Astrocyte (in vitro differentiated cells and primary cell): ENCODE data around the gene TMEM52B. TPM values are rescaled to one million over a fixed set of nuclear protein-coding genes. Genes with fewer than 3 reads are reported as not detected.
"Not testable (repeated sequence)": the region's sequence is repeated elsewhere in the genome, so short reads cannot be mapped to it uniquely, and the experiment has no call there.

Source experiments
- DNase-seq: peaks from one replicate; pipeline ENCODE4 v3.0.0-alpha.2; 2010; ENCODE audit warnings: low read depth
- FAIRE-seq: peaks from 2 replicates; lab custom pipeline; 2011; peaks lifted over from hg19 to GRCh38; lab: Jason Lieb, UNC
- H2AFZ ChIP-seq: 2 replicates; pipeline ENCODE4 v1.6.0; 2012; ENCODE audit warnings: low read depth, low read length, inconsistent platforms
- H3K27ac ChIP-seq: 2 replicates; pipeline ENCODE4 v1.5.1; 2011; ENCODE audit warnings: low read depth, low read length, inconsistent platforms
- H3K27me3 ChIP-seq: 2 replicates; pipeline ENCODE4 v1.6.0; 2011; ENCODE audit warnings: low read length, inconsistent platforms; ENCODE audit not compliant: insufficient read depth
- H3K36me3 ChIP-seq: 2 replicates; pipeline ENCODE4 v1.5.1; 2011; ENCODE audit warnings: low read length, inconsistent platforms; ENCODE audit not compliant: insufficient read depth
- H3K4me1 ChIP-seq: 2 replicates; pipeline ENCODE4 v1.5.1; 2011; ENCODE audit warnings: low read length, inconsistent platforms; ENCODE audit not compliant: insufficient read depth
- H3K4me2 ChIP-seq: 2 replicates; pipeline ENCODE4 v1.6.0; 2012; ENCODE audit warnings: low read length, inconsistent platforms
- H3K4me3 ChIP-seq: 2 replicates; pipeline ENCODE4 v1.5.1; 2011; ENCODE audit warnings: low read depth, mild to moderate bottlenecking, low read length, inconsistent platforms; ENCODE audit not compliant: insufficient read depth
- H3K79me2 ChIP-seq: 2 replicates; pipeline ENCODE4 v1.6.0; 2012; ENCODE audit warnings: mild to moderate bottlenecking, low read length, inconsistent platforms; ENCODE audit not compliant: insufficient read depth
- H3K9ac ChIP-seq: 2 replicates; pipeline ENCODE4 v1.6.0; 2012; ENCODE audit warnings: mild to moderate bottlenecking, low read length, inconsistent platforms
- H3K9me3 ChIP-seq: 2 replicates; pipeline ENCODE4 v1.5.1; 2012; ENCODE audit warnings: low read depth, mild to moderate bottlenecking, low read length, inconsistent platforms; ENCODE audit not compliant: insufficient read depth
- H4K20me1 ChIP-seq: 2 replicates; pipeline ENCODE4 v1.6.0; 2012; ENCODE audit warnings: low read length, inconsistent platforms; ENCODE audit not compliant: insufficient read depth
- H3K27ac Mint-ChIP-seq: one replicate; pipeline ENCODE4 v1.8.0; 2021; ENCODE audit warnings: mild to moderate bottlenecking, mixed read lengths; ENCODE audit not compliant: unreplicated experiment
- H3K27me3 Mint-ChIP-seq: one replicate; pipeline ENCODE4 v1.8.0; 2021; ENCODE audit warnings: low read depth, mixed read lengths; ENCODE audit not compliant: unreplicated experiment
- H3K36me3 Mint-ChIP-seq: one replicate; pipeline ENCODE4 v1.8.0; 2021; ENCODE audit warnings: low read depth, mixed read lengths; ENCODE audit not compliant: unreplicated experiment
- H3K4me1 Mint-ChIP-seq: one replicate; pipeline ENCODE4 v1.8.0; 2021; ENCODE audit warnings: low read depth, mixed read lengths; ENCODE audit not compliant: unreplicated experiment
- H3K4me3 Mint-ChIP-seq: one replicate; pipeline ENCODE4 v1.8.0; 2021; ENCODE audit warnings: mild to moderate bottlenecking, moderate library complexity, mixed read lengths; ENCODE audit not compliant: unreplicated experiment
- H3K9me3 Mint-ChIP-seq: one replicate; pipeline ENCODE4 v1.8.0; 2021; ENCODE audit warnings: mild to moderate bottlenecking, mixed read lengths; ENCODE audit not compliant: unreplicated experiment
- EZH2 ChIP-seq: IDR thresholded peaks from 2 replicates; pipeline ENCODE4 v1.6.1; 2012; ENCODE audit warnings: mild to moderate bottlenecking, low read length, inconsistent platforms; ENCODE audit not compliant: insufficient read depth
- total RNA-seq: library from RNA; stranded (reverse); gene quantifications from 2 replicates; pipeline ENCODE4 v1.2.1, GENCODE V29; 2021
- TF ChIP-seq, protein P1 (sequence below): IDR thresholded peaks from 2 replicates; pipeline ENCODE4 v1.5.1; 2011; ENCODE audit warnings: low read depth, mild to moderate bottlenecking, inconsistent platforms, low read length, moderate library complexity; ENCODE audit not compliant: insufficient read depth

The TMEM52B gene
- total RNA-seq, 1 donor from 2014 or later = 0.45 TPM

DNA sequence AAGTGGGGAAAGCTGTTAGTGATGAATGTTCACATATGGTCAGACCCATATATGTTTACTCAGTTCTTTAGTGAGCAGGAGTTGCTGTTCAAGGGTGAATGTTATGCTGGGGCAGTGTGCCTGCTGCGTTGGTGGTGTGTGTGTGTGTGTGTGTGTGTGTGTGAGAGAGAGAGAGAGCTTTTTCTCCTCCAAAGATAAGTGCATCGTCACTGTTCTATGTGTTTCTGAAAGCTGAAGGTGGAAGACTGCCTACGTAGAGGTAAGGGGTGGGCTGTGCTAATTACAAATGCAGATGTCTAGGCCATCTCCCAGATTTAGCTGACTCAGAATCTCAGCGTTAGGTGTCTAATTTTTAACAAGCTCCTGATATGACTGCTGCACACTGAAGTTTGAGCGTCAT, 44.4 kb downstream of the TMEM52B start:
- peaks cover 45% of the 10 kb centered on the region for H3K36me3 ChIP-seq
- no peak overlapping the region for H3K4me3 Mint-ChIP-seq
- no peak for DNase-seq

DNA sequence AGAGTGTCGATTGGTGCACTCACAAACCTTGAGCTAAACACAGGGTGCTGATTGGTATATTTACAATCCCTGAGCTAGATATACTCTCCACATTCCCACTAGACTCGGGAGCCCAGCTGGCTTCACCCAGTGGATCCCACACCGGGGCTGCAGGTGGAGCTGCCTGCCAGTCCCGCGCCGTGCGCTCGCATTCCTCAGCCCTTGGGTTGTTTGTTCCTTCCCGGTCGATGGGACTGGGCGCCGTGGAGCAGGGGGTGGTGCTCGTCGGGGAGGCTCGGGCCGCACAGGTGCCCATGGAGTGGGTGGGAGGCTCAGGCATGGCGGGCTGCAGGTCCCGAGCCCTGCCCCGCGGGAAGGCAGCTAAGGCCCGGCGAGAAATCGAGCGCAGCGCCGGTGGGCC, 46.6 kb downstream of the TMEM52B start:
- H3K4me3 ChIP-seq, H3K27me3 ChIP-seq, H3K4me3 Mint-ChIP-seq, FAIRE-seq, H3K4me2 ChIP-seq, H3K79me2 ChIP-seq, DNase-seq, H3K4me1 Mint-ChIP-seq, H3K27ac ChIP-seq, H3K27ac Mint-ChIP-seq, H3K4me1 ChIP-seq, H2AFZ ChIP-seq, H3K9me3 ChIP-seq, H3K27me3 Mint-ChIP-seq, H3K9me3 Mint-ChIP-seq, H3K9ac ChIP-seq: not testable (repeated sequence)
- Histone ChIP-seq H3K36me3 (peaks cover 37% of the 10 kb centered on the region), H4K20me1 (peaks cover 24% of the 10 kb centered on the region)
- peaks cover 39% of the 10 kb centered on the region for H3K36me3 Mint-ChIP-seq

More for the DNA sequence above, 44.4 kb downstream of the TMEM52B start:
- Mint-ChIP-seq H3K36me3 (peaks cover 41% of the 10 kb centered on the region), H3K9me3 (no peaks in the 10 kb centered on the region), H3K27ac (no peak overlapping the region), H3K27me3 (no peaks in the 10 kb centered on the region), H3K4me1 (peaks cover 3% of the 10 kb centered on the region)
- no peaks in the 10 kb centered on the region for H3K9me3 ChIP-seq
- no peak overlapping the region for H3K4me2 ChIP-seq
- H3K27me3 ChIP-seq = no peaks in the 10 kb centered on the region
- peaks cover 32% of the 10 kb centered on the region for H4K20me1 ChIP-seq
- H3K9ac ChIP-seq = no peak overlapping the region
- H3K4me1 ChIP-seq = no peaks in the 10 kb centered on the region
- no peak for TF ChIP-seq EZH2
- TF ChIP-seq, protein P1, sequence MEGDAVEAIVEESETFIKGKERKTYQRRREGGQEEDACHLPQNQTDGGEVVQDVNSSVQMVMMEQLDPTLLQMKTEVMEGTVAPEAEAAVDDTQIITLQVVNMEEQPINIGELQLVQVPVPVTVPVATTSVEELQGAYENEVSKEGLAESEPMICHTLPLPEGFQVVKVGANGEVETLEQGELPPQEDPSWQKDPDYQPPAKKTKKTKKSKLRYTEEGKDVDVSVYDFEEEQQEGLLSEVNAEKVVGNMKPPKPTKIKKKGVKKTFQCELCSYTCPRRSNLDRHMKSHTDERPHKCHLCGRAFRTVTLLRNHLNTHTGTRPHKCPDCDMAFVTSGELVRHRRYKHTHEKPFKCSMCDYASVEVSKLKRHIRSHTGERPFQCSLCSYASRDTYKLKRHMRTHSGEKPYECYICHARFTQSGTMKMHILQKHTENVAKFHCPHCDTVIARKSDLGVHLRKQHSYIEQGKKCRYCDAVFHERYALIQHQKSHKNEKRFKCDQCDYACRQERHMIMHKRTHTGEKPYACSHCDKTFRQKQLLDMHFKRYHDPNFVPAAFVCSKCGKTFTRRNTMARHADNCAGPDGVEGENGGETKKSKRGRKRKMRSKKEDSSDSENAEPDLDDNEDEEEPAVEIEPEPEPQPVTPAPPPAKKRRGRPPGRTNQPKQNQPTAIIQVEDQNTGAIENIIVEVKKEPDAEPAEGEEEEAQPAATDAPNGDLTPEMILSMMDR = no peak
- no peak overlapping the region for H3K27ac ChIP-seq
- no peaks in the 10 kb centered on the region for H3K79me2 ChIP-seq
- no peak overlapping the region for H2AFZ ChIP-seq
- no peak overlapping the region for H3K4me3 ChIP-seq
- FAIRE-seq = no peak

DNA sequence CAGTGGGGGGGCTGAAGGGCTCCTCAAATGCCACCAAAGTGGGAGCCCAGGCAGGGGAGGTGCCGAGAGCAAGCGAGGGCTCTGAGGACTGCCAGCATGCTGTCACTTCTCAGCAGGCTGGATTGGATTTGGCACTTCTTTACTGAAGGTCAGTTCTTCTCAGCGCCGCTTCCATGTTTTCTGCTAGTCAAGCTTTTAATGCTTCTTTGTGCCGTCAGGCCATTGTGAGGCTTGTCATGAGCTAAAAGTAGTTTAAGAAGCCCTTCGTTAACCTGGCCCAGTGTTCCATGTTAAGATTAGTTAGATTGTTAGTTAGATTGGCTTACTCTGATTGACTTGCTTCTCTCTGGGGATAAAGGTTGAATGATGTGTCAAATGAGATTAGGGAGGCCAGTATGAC, 47.3 kb downstream of the TMEM52B start:
- Histone ChIP-seq H4K20me1 (peaks cover 21% of the 10 kb centered on the region), H2AFZ (no peak overlapping the region), H3K4me2 (no peak overlapping the region), H3K27me3 (no peaks in the 10 kb centered on the region), H3K79me2 (no peaks in the 10 kb centered on the region), H3K36me3 (peaks cover 33% of the 10 kb centered on the region), H3K9me3 (no peaks in the 10 kb centered on the region), H3K27ac (no peak overlapping the region), H3K9ac (no peak overlapping the region), H3K4me1 (no peaks in the 10 kb centered on the region), H3K4me3 (no peak overlapping the region)
- H3K9me3 Mint-ChIP-seq = no peaks in the 10 kb centered on the region
- no peak overlapping the region for H3K27ac Mint-ChIP-seq
- DNase-seq (no peak), FAIRE-seq (no peak)
- H3K36me3 Mint-ChIP-seq = peaks cover 33% of the 10 kb centered on the region
- peaks cover 3% of the 10 kb centered on the region for H3K4me1 Mint-ChIP-seq
- H3K27me3 Mint-ChIP-seq = no peaks in the 10 kb centered on the region
- no peak overlapping the region for H3K4me3 Mint-ChIP-seq
- TF ChIP-seq, protein P1 = no peak
- no peak for TF ChIP-seq EZH2
